Activated T-cell treated with anti-CD3 and anti-CD28 coated beads for 4 hours (primary cell): Measurements from ENCODE around the gene RAB8A.
A peak's percentile ranks its signal among the peaks of the same experiment; 100 is the strongest.

ENCODE experiments used
- DNase-seq: peaks from one replicate; pipeline ENCODE4 v3.0.0-alpha.2; 2020

Gene RAB8A

GRCh38 chr19:16111160-16111908, at the start of gene RAB8A:
TSS of gene RAB8A (plus strand) at chr19:16111889. CDS start at chr19:16111902, 13 bp downstream.
- peak; percentile 99 for DNase-seq

- no peak for DNase-seq
Measured at GRCh38 chr19:16061943-16062342, 49.7 kb upstream of the RAB8A start.

GRCh38 chr19:16062789-16063188, 48.9 kb upstream of the RAB8A start:
- DNase-seq: peak; percentile 58

- DNase-seq: no peak
Measured at GRCh38 chr19:16064209-16064889, 47.3 kb upstream of the RAB8A start.

GRCh38 chr19:16066611-16067104, 45.0 kb upstream of the RAB8A start:
- peak; percentile 33 for DNase-seq

- no peak for DNase-seq
Measured at GRCh38 chr19:16067205-16067938, 44.3 kb upstream of the RAB8A start.

GRCh38 chr19:16068696-16069259, 42.9 kb upstream of the RAB8A start:
- no peak for DNase-seq

GRCh38 chr19:16069813-16070365, 41.8 kb upstream of the RAB8A start:
- DNase-seq: no peak

GRCh38 chr19:16070366-16070990, 41.2 kb upstream of the RAB8A start:
- DNase-seq: peak; percentile 74

GRCh38 chr19:16071072-16071691, 40.5 kb upstream of the RAB8A start:
- DNase-seq: no peak

- DNase-seq: no peak
Measured at GRCh38 chr19:16073481-16073880, 38.2 kb upstream of the RAB8A start.

- no peak for DNase-seq
Measured at GRCh38 chr19:16073988-16074387, 37.7 kb upstream of the RAB8A start.

GRCh38 chr19:16074488-16075365, 37.0 kb upstream of the RAB8A start:
- DNase-seq: no peak

- DNase-seq: no peak
Measured at GRCh38 chr19:16075430-16076153, 36.1 kb upstream of the RAB8A start.

GRCh38 chr19:16076154-16076957, 35.3 kb upstream of the RAB8A start, which contains the start of gene TPM4:
TSS of gene TPM4 (plus strand) at chr19:16076495. CDS start at chr19:16076566, 71 bp downstream.
- DNase-seq: peak; percentile 71

GRCh38 chr19:16076958-16077611, 34.6 kb upstream of the RAB8A start:
- DNase-seq: no peak

- peak; percentile 13 for DNase-seq
Measured at GRCh38 chr19:16077984-16078758, 33.5 kb upstream of the RAB8A start.
